Bronchial epithelial cell (primary cell): Measurements from ENCODE around the gene NABP1. TPM values are rescaled to one million over a fixed set of nuclear protein-coding genes. Genes with fewer than 3 reads are reported as not detected.

Experiments
- DNase-seq: peaks from one replicate; pipeline ENCODE4 v3.0.0-alpha.2; 2010; ENCODE audit warnings: low read depth
- FAIRE-seq: peaks from 2 replicates; lab custom pipeline; 2011; peaks lifted over from hg19 to GRCh38; lab: Jason Lieb, UNC
- H3K27me3 ChIP-seq: 2 replicates; pipeline ENCODE4 v1.5.1; 2011; ENCODE audit warnings: low read length; ENCODE audit not compliant: control insufficient read depth, insufficient read depth
- H3K36me3 ChIP-seq: 2 replicates; pipeline ENCODE4 v1.5.1; 2011; ENCODE audit warnings: low read length; ENCODE audit not compliant: control insufficient read depth, insufficient read depth
- H3K4me3 ChIP-seq: 2 replicates; pipeline ENCODE4 v1.5.1; 2011; ENCODE audit warnings: mild to moderate bottlenecking, low read depth, low read length, control low read depth
- total RNA-seq: library from RNA; depleted of rRNA; stranded (reverse); fragments of >200 nt; gene quantifications from 2 replicates; pipeline ENCODE4 v1.2.1, GENCODE V29; 2014
- TF ChIP-seq, protein P1 (sequence below): IDR thresholded peaks from 2 replicates; pipeline ENCODE4 v1.5.1; 2011; ENCODE audit warnings: mild to moderate bottlenecking, moderate library complexity, low read length, control low read depth, inconsistent platforms; ENCODE audit not compliant: insufficient read depth, severe bottlenecking

NABP1 gene
- total RNA-seq, 1 donor from 2014 or later: 45.5 TPM

DNA sequence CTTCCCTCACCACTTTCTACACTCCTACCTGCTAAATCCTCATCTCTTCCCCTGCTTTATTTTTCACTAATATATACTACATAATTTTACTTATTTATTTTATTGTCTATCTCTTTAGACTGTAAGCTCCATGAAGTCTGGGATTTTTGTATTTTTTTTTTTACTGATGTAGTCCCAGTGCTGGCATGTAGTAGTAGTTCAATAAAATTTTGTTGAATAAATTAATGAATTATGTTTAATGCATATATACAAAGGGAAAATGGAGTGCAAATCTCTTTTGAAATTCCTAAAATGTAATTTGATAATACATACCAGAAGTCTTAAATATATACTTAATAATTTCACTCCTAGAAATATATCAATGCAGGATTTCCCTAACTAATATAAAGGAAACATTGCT lies 7.1 kb upstream of the NABP1 start:
- TF ChIP-seq, protein P1, sequence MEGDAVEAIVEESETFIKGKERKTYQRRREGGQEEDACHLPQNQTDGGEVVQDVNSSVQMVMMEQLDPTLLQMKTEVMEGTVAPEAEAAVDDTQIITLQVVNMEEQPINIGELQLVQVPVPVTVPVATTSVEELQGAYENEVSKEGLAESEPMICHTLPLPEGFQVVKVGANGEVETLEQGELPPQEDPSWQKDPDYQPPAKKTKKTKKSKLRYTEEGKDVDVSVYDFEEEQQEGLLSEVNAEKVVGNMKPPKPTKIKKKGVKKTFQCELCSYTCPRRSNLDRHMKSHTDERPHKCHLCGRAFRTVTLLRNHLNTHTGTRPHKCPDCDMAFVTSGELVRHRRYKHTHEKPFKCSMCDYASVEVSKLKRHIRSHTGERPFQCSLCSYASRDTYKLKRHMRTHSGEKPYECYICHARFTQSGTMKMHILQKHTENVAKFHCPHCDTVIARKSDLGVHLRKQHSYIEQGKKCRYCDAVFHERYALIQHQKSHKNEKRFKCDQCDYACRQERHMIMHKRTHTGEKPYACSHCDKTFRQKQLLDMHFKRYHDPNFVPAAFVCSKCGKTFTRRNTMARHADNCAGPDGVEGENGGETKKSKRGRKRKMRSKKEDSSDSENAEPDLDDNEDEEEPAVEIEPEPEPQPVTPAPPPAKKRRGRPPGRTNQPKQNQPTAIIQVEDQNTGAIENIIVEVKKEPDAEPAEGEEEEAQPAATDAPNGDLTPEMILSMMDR: no peak
- no peak for FAIRE-seq
- no peaks in the 10 kb centered on the region for H3K27me3 ChIP-seq
- no peaks in the 10 kb centered on the region for H3K36me3 ChIP-seq
- DNase-seq: no peak
- H3K4me3 ChIP-seq: no peak overlapping the region

DNA sequence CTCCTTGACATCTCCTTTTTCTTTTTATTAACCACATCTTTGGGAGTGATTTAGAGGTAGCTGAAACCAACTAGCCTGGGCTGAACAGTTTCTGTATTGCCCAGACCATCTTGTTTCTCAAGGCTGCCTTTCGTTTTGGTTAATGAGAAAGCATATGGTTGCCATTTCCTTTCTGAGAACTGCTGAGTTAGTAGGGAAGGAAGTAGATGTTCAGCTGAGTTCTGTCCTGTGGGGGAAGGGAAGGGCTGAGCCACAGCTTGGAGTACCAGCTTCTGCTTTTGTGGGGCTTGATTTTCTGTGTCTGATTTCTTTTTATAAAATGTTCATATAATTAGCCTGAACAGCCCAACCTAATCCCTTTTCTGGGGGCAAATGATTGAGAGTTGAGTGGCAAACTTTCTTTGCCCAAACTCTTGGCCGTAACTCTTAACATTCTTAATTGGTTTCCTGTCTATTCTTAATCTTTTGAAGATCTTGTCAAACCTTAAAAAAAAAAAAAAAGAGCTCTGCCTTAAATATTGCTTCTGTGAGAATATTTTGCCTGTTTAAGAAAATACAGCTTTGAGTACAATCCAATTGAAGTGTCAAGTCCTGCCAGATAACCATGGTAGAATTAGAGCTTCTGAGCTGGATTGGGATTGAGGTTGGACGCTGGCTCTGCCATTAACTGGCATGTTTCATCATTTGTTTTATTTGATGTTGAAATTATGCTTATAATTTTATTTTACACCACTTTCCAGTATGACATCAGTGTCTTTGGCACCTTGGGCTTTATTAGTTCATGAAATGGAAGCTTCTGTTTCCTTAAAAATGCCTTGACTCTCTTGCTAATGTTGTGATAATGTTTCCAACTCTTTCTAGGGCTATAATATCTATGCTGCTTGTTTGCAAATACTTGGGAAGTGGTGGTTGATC lies 1.9 kb upstream of the NABP1 start:
- DNase-seq (no peak), FAIRE-seq (no peak)
- Histone ChIP-seq H3K27me3 (no peaks in the 10 kb centered on the region), H3K36me3 (no peaks in the 10 kb centered on the region), H3K4me3 (no peak overlapping the region)
- TF ChIP-seq, protein P1: no peak

DNA sequence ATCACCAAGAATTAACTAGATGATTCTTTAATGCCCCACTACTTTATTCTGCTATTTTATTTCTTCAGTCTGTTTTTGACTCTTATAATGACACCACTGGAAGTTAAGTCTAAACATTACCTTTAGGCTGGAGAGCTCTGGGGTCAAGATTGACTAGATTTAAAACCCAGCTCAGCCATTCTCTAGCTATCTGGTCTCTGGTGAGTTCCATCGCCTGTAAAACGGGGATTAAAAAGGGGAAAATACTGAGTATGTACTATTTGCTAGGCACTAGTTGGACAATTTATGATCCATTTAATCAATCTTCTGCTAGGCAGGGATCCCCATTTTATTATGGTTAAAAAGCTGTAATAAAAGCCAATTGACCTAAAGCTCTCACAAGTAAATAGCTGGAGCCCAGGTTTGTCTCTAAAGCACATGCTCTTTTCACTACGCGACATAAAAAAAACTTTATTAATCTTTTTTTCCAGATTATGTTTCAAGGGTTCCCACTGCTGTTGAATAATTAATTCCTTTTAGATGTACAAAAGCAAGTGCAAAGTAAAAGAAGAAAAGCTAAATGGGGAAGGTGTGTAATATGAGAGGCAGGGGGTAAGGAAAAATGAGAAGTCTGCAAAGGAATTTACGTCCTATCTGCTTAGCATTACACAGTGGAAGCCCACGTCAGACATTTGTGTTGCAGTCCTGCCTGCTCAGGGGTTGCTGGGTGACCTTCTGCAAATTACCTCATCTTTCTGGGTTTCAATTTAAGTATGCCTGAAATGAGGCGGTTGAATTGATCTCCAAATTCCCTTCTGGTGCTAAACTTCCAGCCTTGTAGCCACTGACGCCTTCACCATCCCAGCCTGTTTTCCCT lies 918 bp upstream of the NABP1 start:
- H3K36me3 ChIP-seq: no peaks in the 10 kb centered on the region
- peak overlapping the region; percentile 59 for H3K4me3 ChIP-seq
- DNase-seq (peak; percentile 76), FAIRE-seq (no peak)
- TF ChIP-seq, protein P1: no peak
- no peaks in the 10 kb centered on the region for H3K27me3 ChIP-seq

DNA sequence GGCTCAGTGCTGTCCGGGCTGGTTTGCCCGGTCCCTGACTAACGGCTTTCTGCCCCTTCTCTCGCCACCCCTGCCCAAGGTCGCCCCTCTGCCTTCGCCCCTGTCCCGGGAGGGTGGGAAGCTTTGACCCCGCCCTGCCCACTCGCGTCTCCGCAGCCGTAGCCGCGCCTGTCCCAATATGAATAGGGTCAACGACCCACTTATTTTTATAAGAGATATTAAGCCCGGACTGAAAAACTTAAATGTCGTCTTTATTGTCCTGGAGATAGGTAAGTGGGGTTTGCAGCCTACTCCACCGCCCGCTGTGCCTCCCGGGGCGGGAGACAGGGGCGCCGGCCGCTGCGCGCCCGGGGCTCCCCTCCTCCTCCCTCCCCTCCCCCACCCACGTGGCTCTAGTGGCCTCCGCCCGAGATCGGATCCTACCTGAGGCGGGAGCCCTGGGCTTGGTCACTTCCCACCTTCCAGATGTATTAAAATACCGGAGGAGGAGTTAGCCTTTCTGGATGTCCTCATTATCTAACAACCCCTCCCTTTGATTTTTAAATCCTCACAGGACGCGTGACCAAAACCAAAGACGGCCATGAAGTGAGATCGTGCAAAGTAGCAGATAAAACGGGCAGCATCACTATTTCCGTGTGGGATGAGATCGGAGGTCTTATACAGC lies 633 bp downstream of the NABP1 start:
- TF ChIP-seq, protein P1: no peak
- no peaks in the 10 kb centered on the region for H3K27me3 ChIP-seq
- FAIRE-seq: no peak
- peak overlapping the region; percentile 68 for H3K4me3 ChIP-seq
- DNase-seq: peak; percentile 49
- peaks cover 2% of the 10 kb centered on the region for H3K36me3 ChIP-seq

DNA sequence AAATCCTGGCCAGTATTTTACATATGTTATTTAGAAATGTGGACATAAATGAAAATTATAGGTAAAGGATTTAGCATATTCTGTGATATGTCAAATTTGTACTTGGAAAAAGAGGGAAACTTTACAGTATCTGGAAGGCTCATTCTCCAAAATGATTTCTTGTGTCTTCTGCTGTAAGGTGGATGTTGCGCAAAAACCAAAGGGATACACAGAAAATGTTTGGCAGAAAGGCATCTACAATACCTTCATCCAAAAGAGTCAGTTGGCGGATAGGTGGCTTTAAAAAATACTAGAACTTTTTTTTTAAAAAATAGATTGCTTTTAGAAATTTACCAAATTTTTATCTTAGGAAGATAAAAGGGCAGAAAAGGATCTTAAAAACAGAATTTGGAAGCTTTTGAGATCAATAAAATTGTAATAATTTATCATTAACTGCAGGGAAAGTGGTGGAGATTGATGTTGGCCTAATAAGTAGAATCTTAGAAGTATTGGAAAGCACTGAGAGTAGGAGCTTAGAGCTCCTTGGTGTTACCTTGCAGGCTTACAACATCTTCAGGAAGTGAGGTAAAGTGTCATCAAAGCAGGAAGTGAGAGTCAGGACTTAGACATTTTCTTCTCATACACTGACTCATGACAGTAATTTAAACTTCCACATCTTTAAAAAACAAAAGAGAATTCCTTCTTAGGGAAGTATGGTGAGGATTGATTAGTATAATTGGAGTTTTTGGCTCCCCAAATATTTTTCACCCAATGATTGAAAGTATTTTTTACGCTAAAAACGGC lies 2.1 kb downstream of the NABP1 start:
- Histone ChIP-seq H3K36me3 (peaks cover 6% of the 10 kb centered on the region), H3K4me3 (peak overlapping the region; percentile 68), H3K27me3 (no peaks in the 10 kb centered on the region)
- DNase-seq: peak; percentile 93
- TF ChIP-seq, protein P1: no peak
- no peak for FAIRE-seq
